A549 treated with dexamethasone at 1 μM for 4 hours (cell line): Measurements from ENCODE around the gene PRDM7. TPM values are rescaled to one million over a fixed set of nuclear protein-coding genes. Genes with fewer than 3 reads are reported as not detected.

Source experiments
- total RNA-seq: library from RNA; stranded (reverse); fragments of 200-300 nt; extraction: Qiagen RNA extraction; gene quantifications from 5 replicates; pipeline ENCODE4 v1.2.3, GENCODE V29; 2022

PRDM7 gene
- not detected in 5 replicates for total RNA-seq

GRCh38 chr16:90077240-90077756 is at the start of gene PRDM7:
TSS of gene PRDM7 (minus strand) at chr16:90077331. CDS start at chr16:90075910, 1,421 bp downstream.

GRCh38 chr16:90018652-90019542 is 58.2 kb downstream of the PRDM7 start, which contains the start of gene DBNDD1:
TSS of gene DBNDD1 (minus strand) at chr16:90019456. CDS start at chr16:90019341, 115 bp downstream.

Other genes starting within 250 kb of the PRDM7 start
- 4.1 to 7.7 TPM (median 7.4 TPM) in 5 replicates for gene SPIRE2, start 248.9 kb downstream of the PRDM7 start, total RNA-seq
- 49.6 to 74.3 TPM (median 72.1 TPM) in 5 replicates for gene TCF25, start 203.7 kb downstream of the PRDM7 start, total RNA-seq
- 3.9 to 6.7 TPM (median 6.2 TPM) in 5 replicates for gene MC1R, start 158.5 kb downstream of the PRDM7 start, total RNA-seq
- 176 to 259 TPM (median 242 TPM) in 5 replicates for gene TUBB3, start 154.0 kb downstream of the PRDM7 start, total RNA-seq
- gene DEF8, start 128.6 kb downstream of the PRDM7 start, total RNA-seq: 89.4 to 105 TPM (median 99.6 TPM) in 5 replicates
- gene DBNDD1, start 57.9 kb downstream of the PRDM7 start, total RNA-seq: 43.4 to 61.0 TPM (median 59.3 TPM) in 5 replicates